Endothelial cell of umbilical vein (primary cell): Measurements from ENCODE around the gene ABCA7. TPM values are rescaled to one million over a fixed set of nuclear protein-coding genes. Genes with fewer than 3 reads are reported as not detected.

Source experiments
- BruUV-seq: library from RNA; stranded (reverse); fragments of 400-500 nt; replicated peaks from 2 replicates; lab custom pipeline; 2021; lab: Mats Ljungman, UMichigan
- CTCF ChIA-PET: fragments of 300-600, 350-600 bp; sonication (Branson Sonifier 250); formaldehyde crosslinking; loops from one replicate; lab custom pipeline; 2021; ENCODE audit warnings: antibody characterized with exemption, inconsistent platforms; lab: Charles Lee
- POLR2A ChIA-PET: fragments of 300-600, 350-600 bp; sonication (Branson Sonifier 250); formaldehyde crosslinking; loops from one replicate; lab custom pipeline; 2021; ENCODE audit warnings: antibody characterized with exemption, inconsistent platforms; lab: Charles Lee
- DNase-seq: peaks from one replicate; pipeline ENCODE4 v3.0.0-alpha.2; 2011; ENCODE audit warnings: low read depth, low spot score
- FAIRE-seq: peaks from 2 replicates; lab custom pipeline; 2011; peaks lifted over from hg19 to GRCh38; lab: Jason Lieb, UNC
- H2AFZ ChIP-seq: 2 replicates; pipeline ENCODE4 v1.6.0; 2012; ENCODE audit warnings: low read depth, low read length, control low read depth, inconsistent platforms
- H3K27ac ChIP-seq: 2 replicates; pipeline ENCODE4 v1.5.1; 2011; ENCODE audit warnings: low read depth, mild to moderate bottlenecking, control low read depth, low read length, moderate library complexity; ENCODE audit not compliant: insufficient read depth
- H3K27me3 ChIP-seq, 2 experiments: 2 replicates each; pipeline versions ENCODE4 v1.6.0 to v1.6.1; 2011; ENCODE audit warnings: low read length in 2 of 2, mixed read lengths in 1 of 2; ENCODE audit not compliant: control insufficient read depth in 2 of 2, insufficient read depth in 2 of 2
- H3K36me3 ChIP-seq, 2 experiments: 2 replicates in 1 of 2; 3 replicates in 1 of 2; pipeline ENCODE4 v1.5.1; 2011; ENCODE audit warnings: low read length in 2 of 2, mild to moderate bottlenecking in 1 of 2, moderate library complexity in 1 of 2; ENCODE audit not compliant: control insufficient read depth in 2 of 2, insufficient read depth in 2 of 2; ENCODE audit errors: extremely low read depth in 1 of 2
- H3K4me1 ChIP-seq: 3 replicates; pipeline ENCODE4 v1.5.1; 2011; ENCODE audit warnings: mild to moderate bottlenecking, low read length; ENCODE audit not compliant: control insufficient read depth, insufficient read depth; ENCODE audit errors: extremely low read depth
- H3K4me2 ChIP-seq: 2 replicates; pipeline ENCODE4 v1.6.1; 2011; ENCODE audit warnings: low read length, control low read depth, mixed read lengths; ENCODE audit not compliant: insufficient read depth
- H3K4me3 ChIP-seq, 3 experiments: fragments of 200-600 bp in 1 of 3; sonication (generic), shearing (Covaris generic) in 1 of 3; replicated peaks in 1 of 3; 2 replicates each; pipeline ENCODE4 v1.5.1; 2011 to 2016; ENCODE audit warnings: control low read depth in 3 of 3, low read length in 3 of 3, mild to moderate bottlenecking in 2 of 3, inconsistent platforms in 1 of 3, low read depth in 1 of 3, moderate library complexity in 1 of 3; ENCODE audit not compliant: insufficient read depth in 1 of 3
- H3K79me2 ChIP-seq: 2 replicates; pipeline ENCODE4 v1.6.0; 2012; ENCODE audit warnings: low read length, inconsistent platforms; ENCODE audit not compliant: control insufficient read depth, insufficient read depth
- H3K9ac ChIP-seq: replicated peaks from 2 replicates; pipeline ENCODE3; 2011; ENCODE audit warnings: low read length, control low read depth; ENCODE audit not compliant: insufficient read depth; ENCODE audit errors: extremely low read depth
- H3K9me1 ChIP-seq: replicated peaks from 3 replicates; pipeline ENCODE4 v1.6.0; 2011; ENCODE audit warnings: mild to moderate bottlenecking, low read length; ENCODE audit not compliant: control insufficient read depth, insufficient read depth; ENCODE audit errors: extremely low read depth
- H3K9me3 ChIP-seq: replicated peaks from 2 replicates; pipeline ENCODE4 v1.5.1; 2012; ENCODE audit warnings: low read length, inconsistent platforms; ENCODE audit not compliant: control insufficient read depth, insufficient read depth
- H4K20me1 ChIP-seq: replicated peaks from 2 replicates; pipeline ENCODE3; 2011; ENCODE audit warnings: mild to moderate bottlenecking, low read length; ENCODE audit not compliant: control insufficient read depth, insufficient read depth; ENCODE audit errors: extremely low read depth
- CTCF ChIP-seq, 2 donors: IDR thresholded peaks; 1 replicate in 1 of 2; 2 replicates in 1 of 2; pipeline ENCODE4 v1.5.1; 2011; ENCODE audit warnings: low read length in 2 of 2, mild to moderate bottlenecking in 2 of 2, moderate library complexity in 2 of 2, control low read depth in 1 of 2, inconsistent platforms in 1 of 2, low read depth in 1 of 2; ENCODE audit not compliant: insufficient read depth in 1 of 2; ENCODE audit errors: extremely low read depth in 1 of 2
- EZH2 ChIP-seq: IDR thresholded peaks from 2 replicates; pipeline ENCODE4 v1.6.1; 2012; ENCODE audit warnings: borderline replicate concordance, low read depth, mild to moderate bottlenecking, moderate library complexity, low read length, inconsistent platforms; ENCODE audit not compliant: severe bottlenecking
- FOS ChIP-seq: IDR thresholded peaks from 2 replicates; pipeline ENCODE4 v1.6.1; 2011; ENCODE audit warnings: mild to moderate bottlenecking, low read length, moderate library complexity, borderline replicate concordance; ENCODE audit not compliant: insufficient read depth
- GATA2 ChIP-seq: IDR thresholded peaks from 2 replicates; pipeline ENCODE4 v1.7.0; 2011; ENCODE audit warnings: low read depth, mild to moderate bottlenecking, moderate library complexity, mixed read lengths, low read length; ENCODE audit not compliant: insufficient read length, insufficient read depth
- JUN ChIP-seq: IDR thresholded peaks from 2 replicates; pipeline ENCODE4 v1.6.1; 2011; ENCODE audit warnings: borderline replicate concordance, low read depth; ENCODE audit not compliant: insufficient read length, insufficient read depth
- MAX ChIP-seq: IDR thresholded peaks from 2 replicates; pipeline ENCODE4 v1.6.1; 2011; ENCODE audit not compliant: insufficient read depth, insufficient read length
- MYC ChIP-seq: IDR thresholded peaks from one replicate; pipeline ENCODE4 v1.6.1; 2011; ENCODE audit warnings: mild to moderate bottlenecking, low read depth, low read length
- POLR2A ChIP-seq: IDR thresholded peaks from 2 replicates; pipeline ENCODE4 v1.6.1; 2012; ENCODE audit warnings: low read depth, mild to moderate bottlenecking, control low read depth, low read length
- POLR2AphosphoS5 ChIP-seq: IDR thresholded peaks from 2 replicates; pipeline ENCODE4 v1.6.1; 2012; ENCODE audit warnings: low read depth, mild to moderate bottlenecking, control low read depth, low read length, moderate library complexity; ENCODE audit not compliant: insufficient read depth
- dilution Hi-C: fragments of 300-500 bp; cut with MboI; formaldehyde crosslinking; loops from one replicate; pipeline ENCODE4 v1.15.0; 2019; ENCODE audit warnings: low sequenced_read_pairs; ENCODE audit not compliant: extremely low pct_ligation_motif_present
- intact Hi-C: fragments of 100-400 bp; cut with micrococcal nuclease; formaldehyde crosslinking; loops from one replicate; pipeline ENCODE4 v1.10.0; 2022
- polyA plus RNA-seq, 4 experiments: library from polyadenylated mRNA; depleted of rRNA in 3 of 4; stranded (reverse) in 3 of 4; unstranded in 1 of 4; fragments of >200 nt; gene quantifications; 2 replicates each; pipeline versions ENCODE4 v1.2.1 to v1.2.3, GENCODE V29; 2011 to 2012; ENCODE audit warnings: missing spikeins in 1 of 4
- total RNA-seq: library from RNA; stranded (reverse); gene quantifications from 2 replicates; pipeline ENCODE4 v1.2.3, GENCODE V29; 2021

The ABCA7 gene
- total and polyA plus RNA-seq, 2 donors (not counting 3 experiments of a cell fraction or from before 2014, with no cell fraction given), result 5.7 to 9.8 TPM

DNA sequence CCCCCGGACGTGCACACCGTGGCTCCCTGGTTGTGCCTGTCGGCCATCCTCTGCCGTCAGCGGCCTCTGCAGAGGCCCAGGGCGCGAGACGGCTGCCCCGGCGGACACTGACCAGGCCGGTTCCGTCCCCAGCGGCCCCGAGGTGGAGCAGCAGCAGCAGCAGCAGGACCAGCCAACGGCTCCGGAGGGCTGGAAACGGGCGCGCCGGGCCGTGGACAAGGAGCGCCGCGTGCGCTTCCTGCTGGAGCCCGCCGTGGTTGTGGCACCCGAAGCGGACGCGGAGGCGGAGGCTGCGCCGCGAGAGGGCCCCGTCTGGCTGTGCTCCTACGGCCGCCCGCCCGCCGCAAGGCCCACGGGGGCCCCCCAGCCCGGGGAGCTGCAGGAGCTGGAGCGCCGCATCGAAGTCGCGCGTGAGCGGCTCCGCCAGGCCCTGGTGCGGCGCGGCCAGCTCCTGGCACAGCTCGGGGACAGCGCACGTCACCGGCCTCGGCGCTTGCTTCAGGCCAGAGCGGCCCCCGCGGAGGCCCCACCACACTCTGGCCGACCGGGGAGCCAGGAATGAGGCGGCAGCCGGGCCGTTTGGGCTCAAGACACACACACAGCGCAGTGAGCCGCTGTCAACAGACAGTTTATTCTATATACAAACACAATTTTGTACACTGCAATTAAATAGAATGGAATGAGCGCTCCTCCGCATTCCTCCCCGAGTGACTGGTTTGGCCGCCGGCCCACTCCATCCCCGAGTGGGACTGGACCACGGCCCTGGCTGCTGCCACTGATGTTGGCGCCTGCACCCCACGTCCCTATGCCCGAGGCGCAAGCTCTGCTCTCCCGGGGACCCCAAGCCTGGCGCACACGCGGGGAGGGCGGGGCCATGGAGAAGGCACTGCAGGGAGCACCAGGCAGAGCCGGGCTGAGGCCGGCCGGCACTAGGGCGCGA lies 30.6 kb upstream of the ABCA7 start:
- peaks cover 12% of the 10 kb centered on the region for H3K79me2 ChIP-seq
- no peaks in the 10 kb centered on the region for H3K27me3 ChIP-seq
- TSS peak; percentile 66 for BruUV-seq
- CTCF ChIA-PET, result no interaction called here
- H3K4me1 ChIP-seq, result no peaks in the 10 kb centered on the region
- no peak overlapping the region for H2AFZ ChIP-seq
- no peaks in the 10 kb centered on the region for H3K9me3 ChIP-seq
- H3K4me2 ChIP-seq, result no peak overlapping the region
- H4K20me1 ChIP-seq, result no peaks in the 10 kb centered on the region
- POLR2A ChIA-PET, result no interaction called here
- FAIRE-seq (no peak), DNase-seq (no peak)
- H3K36me3 ChIP-seq, result peaks cover 5 to 21% of the 10 kb centered on the region in 2 experiments
- H3K27ac ChIP-seq, result no peak overlapping the region
- intact Hi-C loops, result no loop called here
- dilution Hi-C loops, result no loop called here
- H3K4me3 ChIP-seq, result no peak overlapping the region
- TF ChIP-seq FOS (no peak), EZH2 (no peak), JUN (no peak), POLR2A (no peak), POLR2AphosphoS5 (no peak), MAX (no peak), MYC (no peak), CTCF (IDR thresholded peaks at IDR 0.05; ENCODE audit: extremely low read depth in 1 of 2, insufficient read depth in 1 of 2, low read depth in 1 of 2, low read length in 2 of 2) (no peak), GATA2 (no peak)
- no peak overlapping the region for H3K9ac ChIP-seq
- H3K9me1 ChIP-seq, result no peaks in the 10 kb centered on the region
